ENCODE results near the gene LCN9.

LCN9 gene

GRCh38 chr9:135696446-135696845 is 33.3 kb downstream of the LCN9 start:
- DNase-seq (ENCODE audit: low spot score) (no peak), FAIRE-seq (no peak)

DNA sequence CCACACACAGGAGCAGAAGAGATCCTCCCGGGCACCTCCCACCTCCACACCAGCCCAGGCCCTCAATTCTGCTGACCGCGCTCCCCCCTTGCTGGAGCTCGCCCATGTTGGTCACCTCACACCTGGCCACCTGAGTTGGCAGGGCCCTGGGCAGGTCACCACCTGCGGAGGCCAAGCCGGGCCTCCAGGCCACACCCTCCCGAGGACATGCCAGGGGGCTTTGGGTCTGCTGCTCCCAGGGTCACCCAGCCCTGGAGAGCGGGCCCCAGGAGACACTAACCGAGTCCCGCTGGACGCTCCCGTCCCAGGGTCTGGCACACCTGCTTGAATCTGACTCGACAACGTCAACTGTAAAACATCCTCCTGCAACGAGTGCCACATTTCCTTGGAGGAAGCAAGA is 34.1 kb downstream of the LCN9 start:
- FAIRE-seq: no peak

DNA sequence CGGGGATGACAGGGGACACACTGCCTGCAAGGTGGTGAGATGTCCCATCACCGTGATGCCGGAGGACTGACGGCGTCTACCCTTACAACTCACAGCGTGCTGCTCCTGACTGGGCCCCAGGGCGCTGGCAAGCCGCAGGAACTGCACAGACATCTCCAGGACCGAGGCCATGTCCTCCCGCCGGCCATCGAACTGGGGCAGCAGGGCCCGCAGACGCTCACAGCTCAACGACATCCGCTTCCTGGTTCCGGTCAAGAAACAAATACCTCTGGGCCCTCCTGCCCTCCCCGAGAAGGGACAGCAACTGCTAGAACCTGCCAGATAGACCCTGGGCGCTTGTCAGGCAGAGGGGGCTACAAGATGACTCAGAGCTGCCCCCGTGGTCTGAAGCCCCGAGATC is 35.1 kb downstream of the LCN9 start:
- FAIRE-seq (no peak), DNase-seq (ENCODE audit: low spot score) (no peak)

More for the DNA sequence above, 34.1 kb downstream of the LCN9 start:
- DNase-seq (ENCODE audit: low spot score): no peak

GRCh38 chr9:135698767-135699166 is 35.7 kb downstream of the LCN9 start:
- no peak for DNase-seq (ENCODE audit: low spot score)
- no peak for FAIRE-seq

DNA sequence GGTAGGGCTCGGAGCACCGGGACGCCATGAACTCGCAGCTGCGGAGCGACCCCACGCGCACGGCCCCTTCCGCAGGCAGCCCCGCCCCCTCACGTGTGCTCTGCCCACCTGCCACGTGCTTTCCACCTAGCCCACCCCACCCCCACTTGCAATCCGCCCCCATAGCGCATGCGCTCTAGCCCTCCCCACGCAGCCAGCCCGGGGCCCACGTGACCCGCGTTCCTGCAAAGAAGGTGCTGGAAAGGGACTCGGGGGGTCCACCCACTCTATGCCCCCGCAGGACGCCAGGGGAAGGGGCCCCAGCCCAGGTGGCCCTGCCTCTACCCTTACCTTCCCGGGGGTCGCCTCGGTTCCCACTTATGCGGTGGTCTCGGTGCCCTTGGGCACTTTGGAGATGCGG is 36.3 kb downstream of the LCN9 start, which contains the start of gene SOHLH1:
Gene SOHLH1 (minus strand): TSS at position 42 of the 400 bp plus-strand sequence. CDS start 14 bp downstream, at position 28.
- DNase-seq (ENCODE audit: low spot score): no peak
- no peak for FAIRE-seq

DNA sequence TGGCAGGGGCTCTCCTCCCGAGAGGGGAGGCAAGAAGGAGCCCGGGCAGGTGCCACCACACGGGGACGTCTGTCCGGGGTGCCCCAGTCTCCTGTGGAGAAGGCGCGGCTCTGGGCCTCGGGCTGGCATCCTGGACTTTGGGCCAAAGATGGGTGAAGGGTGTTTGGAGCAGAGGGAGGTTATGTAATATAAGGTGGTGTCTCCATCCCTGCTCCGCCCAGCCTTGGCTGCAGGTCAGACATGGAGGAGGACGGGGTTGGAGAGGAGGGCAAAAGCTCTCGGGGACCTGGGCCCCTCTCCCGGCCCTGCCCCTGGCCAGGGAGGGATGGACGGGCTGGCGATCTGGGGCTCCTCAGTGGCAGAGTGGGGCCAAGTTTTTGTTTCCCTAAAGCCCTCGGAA is 37.4 kb downstream of the LCN9 start:
- no peak for FAIRE-seq

GRCh38 chr9:135701067-135701958 is 38.2 kb downstream of the LCN9 start:
- DNase-seq (ENCODE audit: low spot score) (no peak), FAIRE-seq (no peak)

More for the DNA sequence above, 37.4 kb downstream of the LCN9 start:
- DNase-seq (ENCODE audit: low spot score): no peak

GRCh38 chr9:135701959-135702721 is 39.0 kb downstream of the LCN9 start, which contains the start of gene KCNT1:
TSS of gene KCNT1 (plus strand) at chr9:135702185. CDS start at chr9:135702259, 74 bp downstream.
- FAIRE-seq: no peak
- no peak for DNase-seq (ENCODE audit: low spot score)

- DNase-seq (ENCODE audit: low spot score) (no peak), FAIRE-seq (no peak)
These were observed 40.6 kb downstream of the LCN9 start for GRCh38 chr9:135703726-135704125.

DNA sequence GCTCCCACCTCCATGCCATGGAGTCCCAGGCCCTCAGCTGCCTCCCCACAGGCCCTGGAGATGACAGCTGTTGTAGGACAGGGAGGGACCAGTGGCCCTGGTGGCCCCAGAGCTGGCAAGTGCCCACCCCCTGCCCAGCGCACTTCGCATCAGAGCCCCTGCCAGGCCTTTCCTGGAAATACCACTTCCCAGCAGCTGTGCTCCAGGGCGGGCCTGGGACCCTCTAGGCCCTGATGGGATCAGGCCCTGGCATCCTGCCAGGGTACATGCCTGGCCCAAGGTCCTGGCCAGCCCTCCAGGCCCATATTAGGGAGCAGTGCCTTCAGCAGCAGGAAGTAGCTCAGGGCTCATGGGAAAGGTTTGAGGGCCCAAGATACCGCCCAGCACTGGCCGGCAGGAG is 41.4 kb downstream of the LCN9 start:
- no peak for FAIRE-seq

DNA sequence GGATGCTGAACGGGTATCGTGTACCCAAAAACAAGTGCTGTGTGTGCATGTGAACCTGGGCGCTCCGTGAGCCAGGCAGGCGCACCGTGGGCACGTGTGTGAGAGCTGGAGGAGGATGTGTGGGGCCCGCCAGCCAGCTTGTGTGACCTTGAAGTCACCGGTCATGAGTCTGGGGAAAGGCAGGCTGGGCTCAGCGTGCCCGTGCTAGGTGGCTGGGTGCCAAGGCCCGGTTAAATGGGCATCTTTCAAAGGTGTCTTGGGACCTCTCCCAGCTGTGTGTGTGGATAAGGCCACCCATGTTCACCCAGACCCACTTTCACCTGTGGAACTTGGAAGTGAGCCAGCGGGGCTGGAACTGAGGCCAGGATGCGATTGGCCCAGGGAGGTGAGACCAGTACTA is 42.3 kb downstream of the LCN9 start:
- no peak for FAIRE-seq
- DNase-seq (ENCODE audit: low spot score): no peak

More for the DNA sequence above, 41.4 kb downstream of the LCN9 start:
- DNase-seq (ENCODE audit: low spot score): no peak

GRCh38 chr9:135706288-135706687 is 43.2 kb downstream of the LCN9 start:
- FAIRE-seq: no peak

DNA sequence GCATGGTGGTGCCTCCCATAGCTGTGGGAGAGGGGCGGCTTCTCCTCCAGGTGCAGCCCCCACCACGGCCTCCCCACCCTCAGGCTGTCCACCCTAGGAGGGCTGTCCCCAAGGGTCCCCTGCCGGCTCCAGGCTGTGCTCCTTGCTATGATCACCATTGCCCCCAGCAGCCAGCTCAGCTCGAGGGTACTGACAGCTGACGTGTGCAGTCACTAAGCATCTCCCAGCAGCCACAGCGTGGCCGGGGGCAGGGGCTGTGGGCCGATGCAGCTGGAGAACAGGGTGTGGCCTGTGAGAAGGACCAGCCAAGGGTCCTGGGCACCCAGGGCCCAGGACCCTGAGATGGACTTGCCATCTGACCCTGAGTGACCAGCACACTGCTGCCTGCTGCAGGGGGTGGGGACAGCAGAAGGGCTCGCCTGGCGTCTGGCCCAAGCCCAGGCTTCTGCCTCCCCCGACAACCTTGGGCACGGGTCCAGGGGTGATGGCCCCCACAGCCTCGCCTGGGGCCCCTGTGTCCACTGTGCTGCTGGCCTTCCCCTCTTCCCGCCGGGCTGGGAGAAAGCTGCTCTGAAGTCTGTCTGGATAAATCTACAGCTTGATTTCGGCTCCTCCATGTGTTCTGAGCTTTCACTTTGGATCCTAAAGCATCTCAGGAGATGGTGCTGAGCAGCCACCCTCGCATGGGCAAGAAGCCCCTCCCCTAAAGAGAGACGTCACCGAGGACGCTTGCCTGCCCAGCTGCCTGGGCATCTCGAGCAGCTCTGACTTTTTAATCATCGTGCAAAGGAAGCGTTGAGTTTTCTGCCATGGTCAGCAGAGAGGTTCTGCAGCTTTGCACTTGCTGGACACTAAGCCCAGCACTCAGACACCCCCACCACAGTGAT is 44.4 kb downstream of the LCN9 start:
- no peak for FAIRE-seq

More at GRCh38 chr9:135706288-135706687, 43.2 kb downstream of the LCN9 start:
- DNase-seq (ENCODE audit: low spot score): no peak

GRCh38 chr9:135708164-135708563 is 45.1 kb downstream of the LCN9 start:
- DNase-seq (ENCODE audit: low spot score) (no peak), FAIRE-seq (no peak)

More for the DNA sequence above, 44.4 kb downstream of the LCN9 start:
- DNase-seq (ENCODE audit: low spot score): no peak

- no peak for FAIRE-seq
- DNase-seq (ENCODE audit: low spot score): no peak
These were observed 48.3 kb downstream of the LCN9 start for GRCh38 chr9:135711391-135711790.

DNA sequence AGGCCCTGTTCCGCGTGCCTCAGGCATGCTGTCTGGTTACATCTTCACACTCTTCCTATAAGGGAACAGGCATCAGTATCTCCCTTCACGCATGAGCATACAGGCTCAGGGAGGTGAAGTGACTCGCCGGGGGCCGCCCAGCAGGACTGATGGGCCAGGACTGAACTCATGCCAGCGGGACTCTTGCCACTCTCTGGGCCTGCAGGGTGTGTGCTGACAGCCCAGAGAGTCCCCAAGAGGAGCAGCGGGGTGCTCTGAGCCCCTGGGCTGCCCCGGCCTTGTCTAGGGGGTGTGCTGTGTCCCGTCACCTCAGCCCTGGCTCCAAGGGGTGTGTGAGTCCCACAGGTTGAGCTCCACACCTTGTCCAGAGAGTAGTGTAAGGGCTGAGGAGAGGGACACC is 48.8 kb downstream of the LCN9 start:
- no peak for FAIRE-seq
- no peak for DNase-seq (ENCODE audit: low spot score)

DNA sequence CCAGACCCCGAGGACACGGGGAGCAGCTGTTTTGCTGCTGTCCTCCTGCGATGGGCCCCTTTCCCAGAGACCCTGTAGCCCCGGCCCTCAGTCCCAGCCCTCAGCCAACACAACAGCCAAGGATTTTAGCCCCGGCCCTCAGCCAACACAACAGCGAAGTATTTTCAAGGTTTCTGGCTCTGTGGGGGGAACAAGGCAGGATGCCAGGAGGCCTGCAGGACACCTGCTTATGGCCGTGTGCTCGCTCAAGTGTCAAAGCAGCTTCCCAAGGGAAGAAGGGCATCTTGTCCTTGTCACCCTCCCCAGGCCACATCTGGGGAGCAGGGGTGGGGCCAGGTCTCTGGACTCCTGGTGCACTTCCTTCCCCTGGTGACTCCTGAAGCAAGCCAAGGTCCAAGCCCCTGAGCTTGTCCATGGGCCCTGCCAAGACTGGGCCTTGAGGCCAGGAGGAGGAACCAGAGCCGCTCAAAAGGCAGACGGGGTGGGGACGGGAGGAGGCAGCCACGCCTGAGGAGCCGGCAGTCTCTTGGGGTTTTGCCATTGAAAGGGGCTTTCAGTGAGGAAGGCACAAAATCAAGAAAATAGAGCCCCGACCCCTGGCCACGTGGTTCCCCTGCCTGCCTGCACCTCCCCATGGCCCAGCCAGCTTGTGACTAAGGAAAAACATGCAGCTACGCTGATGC is 49.6 kb downstream of the LCN9 start:
- FAIRE-seq (no peak), DNase-seq (ENCODE audit: low spot score) (no peak)

DNA sequence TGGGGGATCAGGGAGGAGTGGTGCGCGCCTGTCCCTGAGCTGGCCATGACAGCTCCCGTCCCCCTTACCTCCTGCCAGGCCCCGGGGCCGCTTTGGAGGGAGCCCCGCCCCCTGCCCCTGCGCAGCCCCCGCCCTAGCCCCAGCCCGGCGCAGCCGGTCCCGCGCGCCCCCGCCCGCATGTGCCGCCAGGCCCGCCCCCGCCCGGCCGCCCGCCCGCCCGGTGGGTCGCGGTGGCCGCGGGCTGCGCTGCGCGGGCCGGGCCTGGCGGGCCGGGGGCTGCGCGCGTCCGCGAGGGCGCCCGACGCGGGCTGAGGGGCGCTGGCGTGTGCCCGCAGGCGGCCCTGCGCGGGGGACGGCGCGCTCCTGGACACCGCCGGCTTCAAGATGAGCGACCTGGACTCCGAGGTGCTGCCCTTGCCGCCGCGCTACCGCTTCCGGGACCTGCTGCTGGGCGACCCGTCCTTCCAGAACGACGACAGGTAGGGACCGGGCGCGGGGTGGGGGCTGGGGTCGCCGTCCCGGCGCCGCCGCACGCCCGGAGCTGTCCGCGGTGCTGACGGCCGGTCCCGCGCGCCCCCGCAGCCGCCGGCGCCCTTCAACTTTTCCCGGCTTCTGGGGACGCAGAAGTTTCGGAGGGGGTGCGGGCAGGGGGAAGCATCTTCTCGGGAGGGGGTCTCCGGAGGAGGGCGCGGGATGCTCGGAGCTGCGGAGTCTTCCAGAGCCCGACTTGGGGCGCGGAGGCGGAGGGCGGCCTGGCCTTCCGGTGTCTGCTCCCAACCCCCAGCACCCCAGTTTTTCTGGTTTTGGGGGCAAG is 51.3 kb downstream of the LCN9 start:
- FAIRE-seq (no peak), DNase-seq (ENCODE audit: low spot score) (no peak)

DNA sequence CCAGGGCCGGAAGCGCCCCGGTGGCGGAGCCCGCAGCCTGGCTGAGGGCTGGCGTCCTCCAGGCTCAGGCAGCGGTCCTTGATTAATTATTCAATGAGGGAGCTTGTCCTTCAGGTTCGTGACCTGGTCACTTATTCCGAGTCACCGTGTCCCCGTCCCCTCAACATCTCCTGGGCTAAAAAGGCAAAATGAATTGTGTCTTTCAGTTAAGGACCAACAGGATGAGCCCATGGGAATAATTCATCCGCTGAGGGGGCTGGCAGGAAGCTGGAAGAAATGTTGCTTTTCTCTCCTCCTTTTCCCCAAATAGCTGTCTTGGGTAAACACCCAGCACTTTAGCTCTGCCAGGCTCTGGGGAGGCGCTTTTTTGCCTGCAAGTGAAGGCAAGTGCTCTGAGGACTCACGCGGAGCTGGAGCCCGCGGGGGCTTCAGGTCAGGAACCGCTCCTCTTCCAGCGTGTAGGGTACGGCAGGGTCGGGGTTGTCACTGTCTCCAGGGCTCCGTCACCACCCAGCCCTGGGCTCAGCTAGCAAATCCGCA is 52.0 kb downstream of the LCN9 start:
- no peak for FAIRE-seq

More for the DNA sequence above, 52.0 kb downstream of the LCN9 start:
- no peak for DNase-seq (ENCODE audit: low spot score)

Measured in RCC 7860 (cell line).